ENCODE results near the gene CHD5.

The CHD5 gene

GRCh38 chr1:6202256-6202655 lies 22.1 kb upstream of the CHD5 start:
- no peak for DNase-seq (ENCODE audit: low read depth, low spot score)

- DNase-seq (ENCODE audit: low read depth, low spot score), result no peak
Measured at GRCh38 chr1:6200188-6200809, 20.2 kb upstream of the CHD5 start.

- peak; percentile 97 for DNase-seq (ENCODE audit: low read depth, low spot score)
Measured at GRCh38 chr1:6199298-6200187, 19.4 kb upstream of the CHD5 start, which contains the start of gene RPL22. TSS of gene RPL22 (minus strand) at chr1:6199595. CDS start at chr1:6199573, 22 bp downstream.

- no peak for DNase-seq (ENCODE audit: low read depth, low spot score)
Measured at GRCh38 chr1:6198646-6199297, 18.7 kb upstream of the CHD5 start.

GRCh38 chr1:6197746-6198427 lies 17.8 kb upstream of the CHD5 start:
- no peak for DNase-seq (ENCODE audit: low read depth, low spot score)

- no peak for DNase-seq (ENCODE audit: low read depth, low spot score)
Measured at GRCh38 chr1:6191968-6192367, 11.8 kb upstream of the CHD5 start.

GRCh38 chr1:6188466-6188865 lies 8.3 kb upstream of the CHD5 start:
- DNase-seq (ENCODE audit: low read depth, low spot score), result no peak

- DNase-seq (ENCODE audit: low read depth, low spot score), result no peak
Measured at GRCh38 chr1:6185635-6186382, 5.7 kb upstream of the CHD5 start.

GRCh38 chr1:6185151-6185550 lies 5.0 kb upstream of the CHD5 start:
- no peak for DNase-seq (ENCODE audit: low read depth, low spot score)

GRCh38 chr1:6184083-6184783 lies 4.1 kb upstream of the CHD5 start:
- no peak for DNase-seq (ENCODE audit: low read depth, low spot score)

- no peak for DNase-seq (ENCODE audit: low read depth, low spot score)
Measured at GRCh38 chr1:6183520-6183989, 3.4 kb upstream of the CHD5 start.

- DNase-seq (ENCODE audit: low read depth, low spot score), result no peak
Measured at GRCh38 chr1:6181347-6181770, 1.2 kb upstream of the CHD5 start.

- no peak for DNase-seq (ENCODE audit: low read depth, low spot score)
Measured at GRCh38 chr1:6180707-6181311, 688 bp upstream of the CHD5 start.

- no peak for DNase-seq (ENCODE audit: low read depth, low spot score)
Measured at GRCh38 chr1:6179564-6180175, 451 bp downstream of the CHD5 start.

- no peak for DNase-seq (ENCODE audit: low read depth, low spot score)
Measured at GRCh38 chr1:6178751-6179563, 1.2 kb downstream of the CHD5 start.

- DNase-seq (ENCODE audit: low read depth, low spot score), result no peak
Measured at GRCh38 chr1:6177681-6178380, 2.3 kb downstream of the CHD5 start.

GRCh38 chr1:6176779-6177178 lies 3.3 kb downstream of the CHD5 start:
- no peak for DNase-seq (ENCODE audit: low read depth, low spot score)

- no peak for DNase-seq (ENCODE audit: low read depth, low spot score)
Measured at GRCh38 chr1:6175411-6175828, 4.7 kb downstream of the CHD5 start.
